Limb (tissue), 2 donors: ENCODE results near the gene ADAMTS19.
"Not testable (repeated sequence)": the region's sequence is repeated elsewhere in the genome, so short reads cannot be mapped to it uniquely, and the experiment has no call there.

Experiments used
- DNase-seq, 2 donors: peaks; one replicate each; pipeline ENCODE4 v3.0.0-alpha.2; 2016; ENCODE audit errors: extremely low spot score in 2 of 2

Gene ADAMTS19

GRCh38 chr5:129476751-129477150, 16.7 kb downstream of the ADAMTS19 start:
- no peak for DNase-seq

- DNase-seq, result peak in 1 of 2 donors; percentile 53
Observed at GRCh38 chr5:129477532-129477931, 17.4 kb downstream of the ADAMTS19 start.

- DNase-seq, result no peak
Observed at GRCh38 chr5:129481161-129481560, 21.1 kb downstream of the ADAMTS19 start.

GRCh38 chr5:129496421-129496820, 36.3 kb downstream of the ADAMTS19 start:
- DNase-seq, result peak in 1 of 2 donors; percentile 77

GRCh38 chr5:129496864-129497595, 36.9 kb downstream of the ADAMTS19 start:
- DNase-seq, result no peak

GRCh38 chr5:129499208-129499852, 39.2 kb downstream of the ADAMTS19 start:
- no peak for DNase-seq

GRCh38 chr5:129500101-129500500, 40.0 kb downstream of the ADAMTS19 start:
- DNase-seq, result no peak

- no peak for DNase-seq
Observed at GRCh38 chr5:129506086-129506485, 46.0 kb downstream of the ADAMTS19 start.

- DNase-seq, result no peak
Observed at GRCh38 chr5:129506950-129507349, 46.9 kb downstream of the ADAMTS19 start.

GRCh38 chr5:129507527-129507926, 47.4 kb downstream of the ADAMTS19 start:
- DNase-seq, result no peak

- no peak for DNase-seq
Observed at GRCh38 chr5:129508606-129509005, 48.5 kb downstream of the ADAMTS19 start.

GRCh38 chr5:129509363-129509975, 49.4 kb downstream of the ADAMTS19 start:
- DNase-seq, result no peak

GRCh38 chr5:129511291-129511690, 51.2 kb downstream of the ADAMTS19 start:
- DNase-seq, result no peak

- no peak for DNase-seq
Observed at GRCh38 chr5:129541051-129541450, 81.0 kb downstream of the ADAMTS19 start.

GRCh38 chr5:129541648-129542251, 81.7 kb downstream of the ADAMTS19 start:
- DNase-seq, result no peak

GRCh38 chr5:129547137-129547536, 87.0 kb downstream of the ADAMTS19 start:
- no peak for DNase-seq

GRCh38 chr5:129554134-129554904, 94.2 kb downstream of the ADAMTS19 start:
- DNase-seq, result no peak

- DNase-seq, result no peak
Observed at GRCh38 chr5:129563585-129563984, 103.5 kb downstream of the ADAMTS19 start.

- DNase-seq, result no peak
Observed at GRCh38 chr5:129569295-129569694, 109.2 kb downstream of the ADAMTS19 start.

- no peak for DNase-seq
Observed at GRCh38 chr5:129572060-129572459, 112.0 kb downstream of the ADAMTS19 start.

GRCh38 chr5:129584496-129584895, 124.4 kb downstream of the ADAMTS19 start:
- DNase-seq, result not testable (repeated sequence)
